ENCODE data around the gene NAGLU.

GRCh38 chr17:42526031-42526444, 10.0 kb upstream of the NAGLU start:
- TF ChIP-seq CTCF (IDR thresholded peaks at IDR 0.05) (no peak), POLR2A (IDR thresholded peaks at IDR 0.05) (no peak)

Measured in prostate gland (tissue), 2 donors.